Gastrocnemius medialis (tissue), 4 donors: ENCODE measurements around the gene RASSF4. TPM values are rescaled to one million over a fixed set of nuclear protein-coding genes. Genes with fewer than 3 reads are reported as not detected.

Source experiments
- ATAC-seq, 2 donors: fragments of 150-250 bp; one replicate each; pipeline ENCODE4 v1.9.1; 2016
- DNase-seq, 2 donors: peaks; one replicate each; pipeline ENCODE4 v3.0.0-alpha.2; 2019
- H3K27ac ChIP-seq, 4 donors: fragments of 200-600 bp; sonication (generic); 1 replicate in 1 of 4; 2 replicates in 3 of 4; pipeline ENCODE4 v1.5.1; 2016 to 2018; ENCODE audit warnings: mild to moderate bottlenecking in 2 of 4, moderate library complexity in 1 of 4
- H3K27me3 ChIP-seq, 3 donors: fragments of 200-600 bp; sonication (generic) in 2 of 3; 1 replicate in 1 of 3; 2 replicates in 2 of 3; pipeline versions ENCODE4 v1.5.1 to v1.6.0; 2016 to 2019; ENCODE audit warnings: mild to moderate bottlenecking in 1 of 3, moderate library complexity in 1 of 3
- H3K36me3 ChIP-seq, 2 donors: fragments of 200-600 bp; sonication (generic) in 1 of 2; one replicate each; pipeline ENCODE4 v1.5.1; 2017 to 2018
- H3K4me1 ChIP-seq, 2 donors: fragments of 200-600 bp; sonication (generic) in 1 of 2; one replicate each; pipeline ENCODE4 v1.5.1; 2016 to 2017; ENCODE audit warnings: mild to moderate bottlenecking in 2 of 2
- H3K4me3 ChIP-seq, 4 donors: fragments of 200-600 bp; sonication (generic) in 3 of 4; 1 replicate in 1 of 4; 2 replicates in 3 of 4; pipeline ENCODE4 v1.5.1; 2016 to 2019; ENCODE audit warnings: mild to moderate bottlenecking in 2 of 4
- H3K9me3 ChIP-seq, 3 donors: fragments of 200-600 bp; sonication (generic) in 2 of 3; 1 replicate in 1 of 3; 2 replicates in 2 of 3; pipeline ENCODE4 v1.5.1; 2016 to 2019
- POLR2A ChIP-seq, 2 donors: fragments of 450-650 bp; IDR thresholded peaks; one replicate each; pipeline ENCODE4 v1.6.1; 2017; ENCODE audit warnings: antibody characterized with exemption in 2 of 2, mild to moderate bottlenecking in 2 of 2, moderate library complexity in 2 of 2
- in situ Hi-C, 4 donors: fragments of 200-750 bp; cut with MboI; loops; one replicate each; pipeline versions ENCODE4 v1.15.0 to v1.8.0; 2017; ENCODE audit warnings: low sequenced_read_pairs in 4 of 4
- intact Hi-C: fragments of 100-400 bp; cut with DNase I; formaldehyde crosslinking; loops from one replicate; pipeline ENCODE4 v1.15.1; 2023; ENCODE audit warnings: low total_unique reads
- total RNA-seq, 4 donors: library from RNA; depleted of rRNA; stranded (reverse); fragments of >200 nt; gene quantifications; one replicate each; pipeline versions ENCODE4 v1.1.0 to v1.2.3, GENCODE V29; 2016
- TF ChIP-seq, protein P1 (sequence below), 5 experiments: fragments of 450-650 bp in 3 of 5; fragments of 200-600 bp in 2 of 5; sonication (generic) in 2 of 5; IDR thresholded peaks in 4 of 5; conservative IDR thresholded peaks in 1 of 5; 1 replicate in 4 of 5; 2 replicates in 1 of 5; pipeline ENCODE4 v1.5.1; 2016 to 2019; ENCODE audit warnings: antibody characterized with exemption in 5 of 5, mild to moderate bottlenecking in 3 of 5, moderate library complexity in 3 of 5

RASSF4 gene
- total RNA-seq, 4 donors from 2014 or later, result 9.4 to 39.7 (median 24.0) TPM

DNA sequence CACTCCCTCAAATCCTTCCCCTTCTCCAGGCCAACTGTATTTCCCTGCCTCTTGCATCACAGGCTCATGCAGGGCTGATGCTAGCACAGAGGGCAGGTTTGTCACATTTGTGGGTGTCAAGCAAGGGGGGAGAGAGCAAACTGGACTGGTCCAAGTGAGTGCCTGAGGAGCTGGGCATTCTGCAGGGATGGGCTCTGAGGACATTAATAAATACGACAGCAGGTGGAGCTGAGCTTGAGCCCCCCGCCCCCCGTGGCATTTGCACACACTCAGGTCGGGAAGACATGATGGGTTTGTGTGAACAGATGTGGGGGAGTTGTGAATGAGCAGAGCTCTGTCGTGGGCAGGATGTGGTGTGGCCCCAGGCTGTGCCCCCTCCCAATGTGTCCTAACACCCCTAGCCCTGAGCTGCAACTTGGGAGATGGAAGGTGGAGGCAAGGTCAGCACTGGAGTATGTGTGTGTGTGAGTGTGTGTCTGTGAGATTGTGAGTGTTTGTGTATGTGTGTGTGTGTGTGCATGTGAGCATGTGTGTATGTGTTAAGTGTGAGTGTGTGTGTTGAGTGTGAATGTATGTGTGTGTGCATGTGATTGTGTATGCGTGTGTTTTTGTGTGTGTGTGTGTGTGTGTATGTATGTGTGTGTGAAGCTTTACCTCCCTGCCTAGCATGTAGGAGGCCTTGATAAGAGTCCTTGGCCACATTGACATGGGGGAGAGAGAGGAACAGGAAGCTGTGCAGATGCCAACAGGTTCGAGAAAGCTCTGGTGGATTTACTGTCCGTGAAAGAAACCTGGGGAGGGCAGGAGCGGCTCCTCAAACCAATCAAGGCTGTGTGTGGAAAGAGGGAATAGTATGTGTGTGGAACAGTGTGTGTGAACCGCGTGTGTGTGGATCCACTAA is 9.1 kb downstream of the RASSF4 start:
- H3K9me3 ChIP-seq, result no peaks in the 10 kb centered on the region
- H3K27ac ChIP-seq, result peak overlapping the region; percentile 58 to 97 (median 81)
- DNase-seq, result no peak
- in situ Hi-C loops, result no loop called here
- H3K4me3 ChIP-seq, result no peak overlapping the region
- peaks cover 66 to 69% of the 10 kb centered on the region in 2 donors for H3K4me1 ChIP-seq
- H3K36me3 ChIP-seq, result no peaks in the 10 kb centered on the region
- TF ChIP-seq, protein P1, sequence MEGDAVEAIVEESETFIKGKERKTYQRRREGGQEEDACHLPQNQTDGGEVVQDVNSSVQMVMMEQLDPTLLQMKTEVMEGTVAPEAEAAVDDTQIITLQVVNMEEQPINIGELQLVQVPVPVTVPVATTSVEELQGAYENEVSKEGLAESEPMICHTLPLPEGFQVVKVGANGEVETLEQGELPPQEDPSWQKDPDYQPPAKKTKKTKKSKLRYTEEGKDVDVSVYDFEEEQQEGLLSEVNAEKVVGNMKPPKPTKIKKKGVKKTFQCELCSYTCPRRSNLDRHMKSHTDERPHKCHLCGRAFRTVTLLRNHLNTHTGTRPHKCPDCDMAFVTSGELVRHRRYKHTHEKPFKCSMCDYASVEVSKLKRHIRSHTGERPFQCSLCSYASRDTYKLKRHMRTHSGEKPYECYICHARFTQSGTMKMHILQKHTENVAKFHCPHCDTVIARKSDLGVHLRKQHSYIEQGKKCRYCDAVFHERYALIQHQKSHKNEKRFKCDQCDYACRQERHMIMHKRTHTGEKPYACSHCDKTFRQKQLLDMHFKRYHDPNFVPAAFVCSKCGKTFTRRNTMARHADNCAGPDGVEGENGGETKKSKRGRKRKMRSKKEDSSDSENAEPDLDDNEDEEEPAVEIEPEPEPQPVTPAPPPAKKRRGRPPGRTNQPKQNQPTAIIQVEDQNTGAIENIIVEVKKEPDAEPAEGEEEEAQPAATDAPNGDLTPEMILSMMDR (IDR thresholded peaks at IDR 0.05 in 4 of 5, conservative IDR thresholded peaks at IDR 0.05 in 1 of 5), result no peak
- TF ChIP-seq POLR2A (IDR thresholded peaks at IDR 0.05), result no peak
- H3K27me3 ChIP-seq, result no peaks in the 10 kb centered on the region
- intact Hi-C loops, result no loop called here
- ATAC-seq, result no peak

DNA sequence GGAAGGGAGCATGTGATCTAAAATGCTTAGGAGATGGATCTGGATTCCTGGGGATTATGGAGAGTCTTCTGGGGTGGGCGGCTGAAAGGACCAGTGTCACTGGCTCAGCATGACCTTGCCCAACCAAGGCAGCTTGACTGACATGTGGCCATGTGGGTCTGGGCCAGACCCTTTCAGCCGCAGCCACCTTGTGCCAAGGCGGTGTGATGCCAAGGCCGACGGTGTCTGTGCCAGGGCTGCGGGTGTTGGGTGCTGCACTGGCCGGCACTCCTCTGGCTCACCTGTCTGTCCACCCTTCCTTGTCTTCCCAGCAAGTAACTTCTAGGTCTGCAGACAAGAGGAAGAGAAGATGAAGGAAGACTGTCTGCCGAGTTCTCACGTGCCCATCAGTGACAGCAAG is 10.3 kb downstream of the RASSF4 start:
- Histone ChIP-seq H3K27me3 (no peaks in the 10 kb centered on the region), H3K27ac (peak overlapping the region; percentile 53 to 94 (median 62)), H3K9me3 (no peaks in the 10 kb centered on the region), H3K4me1 (peaks cover 63 to 69% of the 10 kb centered on the region in 2 donors), H3K36me3 (no peaks in the 10 kb centered on the region), H3K4me3 (no peak overlapping the region)
- intact Hi-C loops, result loop anchor here (10.0 kb wide), 1 partner anchor 95 kb away; no protein-coding TSS in a partner anchor
- peak; percentile 30 to 63 for ATAC-seq
- DNase-seq, result peak; percentile 58 to 87
- TF ChIP-seq, protein P1 (IDR thresholded peaks at IDR 0.05 in 4 of 5, conservative IDR thresholded peaks at IDR 0.05 in 1 of 5), result no peak
- no peak for TF ChIP-seq POLR2A (IDR thresholded peaks at IDR 0.05)
- in situ Hi-C loops, result loop anchor here in 1 of 4 donors (5.0 kb wide), 1 partner anchor 38 kb away; no protein-coding TSS in a partner anchor

DNA sequence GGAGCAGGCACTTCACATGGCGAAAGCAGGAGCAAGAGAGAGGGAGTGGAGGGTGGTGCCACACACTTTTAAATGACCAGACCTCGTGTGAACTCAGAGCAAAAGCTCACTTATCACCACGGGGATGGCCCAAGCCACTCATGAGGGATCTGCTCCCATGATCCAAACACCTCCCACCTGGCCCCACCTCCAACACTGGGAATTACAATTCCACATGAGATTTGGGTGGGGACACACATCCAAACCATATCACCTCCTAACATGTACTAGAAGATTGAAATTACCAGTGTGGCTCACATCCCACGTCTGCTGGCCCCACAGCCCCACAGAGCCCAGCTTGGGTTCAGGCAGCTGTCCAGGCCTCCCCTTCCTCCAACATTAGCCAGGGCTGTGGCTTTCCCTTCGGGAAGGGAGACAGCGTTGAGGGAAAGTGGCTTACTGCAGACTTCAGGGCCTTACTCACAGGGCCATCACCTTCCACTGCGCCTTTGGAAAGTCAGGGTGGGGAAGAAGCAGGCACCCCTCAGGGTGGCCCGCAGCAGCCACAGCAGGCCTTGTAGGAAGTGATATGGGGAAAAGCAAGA is 11.3 kb downstream of the RASSF4 start:
- DNase-seq (no peak), ATAC-seq (no peak)
- no peaks in the 10 kb centered on the region for H3K36me3 ChIP-seq
- TF ChIP-seq, protein P1 (IDR thresholded peaks at IDR 0.05 in 4 of 5, conservative IDR thresholded peaks at IDR 0.05 in 1 of 5), result no peak
- TF ChIP-seq POLR2A (IDR thresholded peaks at IDR 0.05), result no peak
- H3K4me3 ChIP-seq, result no peak overlapping the region
- H3K4me1 ChIP-seq, result peaks cover 57 to 63% of the 10 kb centered on the region in 2 donors
- no peaks in the 10 kb centered on the region for H3K9me3 ChIP-seq
- H3K27ac ChIP-seq, result peak overlapping the region in 2 of 4 donors; percentile 12 to 94
- in situ Hi-C loops (loop anchor here in 1 of 4 donors (5.0 kb wide), 1 partner anchor 39 kb away; no protein-coding TSS in a partner anchor), intact Hi-C loops (loop anchor here (10.0 kb wide), 1 partner anchor 96 kb away; no protein-coding TSS in a partner anchor)
- H3K27me3 ChIP-seq, result no peaks in the 10 kb centered on the region

DNA sequence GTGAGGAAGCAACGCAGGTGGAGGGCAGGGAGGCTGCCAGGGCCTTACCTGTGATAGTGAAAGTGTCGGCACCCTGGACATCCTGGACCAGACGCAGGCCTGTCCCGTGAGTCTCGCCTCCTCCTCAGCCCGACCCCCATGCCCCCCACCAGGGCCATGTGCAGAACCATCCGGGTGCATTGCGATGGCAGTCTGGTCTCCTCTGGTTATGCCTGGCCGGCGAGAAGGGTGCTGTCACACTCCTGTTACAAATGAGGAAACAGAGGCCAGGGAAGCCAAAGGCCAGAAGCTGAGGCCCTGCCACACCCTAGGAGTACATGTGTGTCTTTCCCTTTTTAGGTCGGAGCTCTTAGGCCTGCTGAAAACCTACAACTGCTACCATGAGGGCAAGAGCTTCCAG is 11.8 kb downstream of the RASSF4 start:
- intact Hi-C loops, result loop anchor here (10.0 kb wide), 1 partner anchor 97 kb away; no protein-coding TSS in a partner anchor
- no peak overlapping the region for H3K4me3 ChIP-seq
- H3K27me3 ChIP-seq, result no peaks in the 10 kb centered on the region
- peaks cover 56 to 62% of the 10 kb centered on the region in 2 donors for H3K4me1 ChIP-seq
- ATAC-seq, result no peak
- in situ Hi-C loops, result loop anchor here in 1 of 4 donors (5.0 kb wide), 1 partner anchor 39 kb away; no protein-coding TSS in a partner anchor
- no peaks in the 10 kb centered on the region for H3K36me3 ChIP-seq
- no peak for TF ChIP-seq POLR2A (IDR thresholded peaks at IDR 0.05)
- TF ChIP-seq, protein P1 (IDR thresholded peaks at IDR 0.05 in 4 of 5, conservative IDR thresholded peaks at IDR 0.05 in 1 of 5), result no peak
- peak overlapping the region in 1 of 4 donors; percentile 12 for H3K27ac ChIP-seq
- no peaks in the 10 kb centered on the region for H3K9me3 ChIP-seq
- DNase-seq, result no peak
